Loucy (cell line): ENCODE results near the gene ARIH2.
A peak's percentile ranks its signal among the peaks of the same experiment; 100 is the strongest.

Experiments
- H2AFZ ChIP-seq: fragments of 200-600 bp; sonication (generic); 2 replicates; pipeline ENCODE4 v1.6.0; 2016; ENCODE audit warnings: antibody characterized with exemption, mild to moderate bottlenecking, low read length, moderate library complexity
- H3F3A ChIP-seq: fragments of 200-600 bp; 2 replicates; pipeline ENCODE4 v1.6.0; 2016; ENCODE audit warnings: antibody characterized with exemption, low read depth, mild to moderate bottlenecking
- H3K27me3 ChIP-seq: fragments of 200-600 bp; sonication (generic); 2 replicates; pipeline ENCODE4 v1.6.1; 2014; ENCODE audit warnings: low read length, mild to moderate bottlenecking; ENCODE audit not compliant: insufficient read depth, poor library complexity, severe bottlenecking
- H3K36me3 ChIP-seq: fragments of 200-600 bp; sonication (generic); 2 replicates; pipeline ENCODE4 v1.6.1; 2016; ENCODE audit warnings: low read length; ENCODE audit not compliant: insufficient read depth
- H3K4me1 ChIP-seq: fragments of 200-600 bp; sonication (generic); 2 replicates; pipeline ENCODE4 v1.5.1; 2014; ENCODE audit warnings: low read length, mild to moderate bottlenecking; ENCODE audit not compliant: insufficient read depth, poor library complexity, severe bottlenecking
- H3K4me2 ChIP-seq: fragments of 200-600 bp; sonication (generic); 2 replicates; pipeline ENCODE4 v1.6.0; 2014; ENCODE audit warnings: antibody characterized with exemption, low read length, low read depth, mild to moderate bottlenecking; ENCODE audit not compliant: poor library complexity, severe bottlenecking
- H3K4me3 ChIP-seq: fragments of 200-600 bp; sonication (generic); 2 replicates; pipeline ENCODE4 v1.5.1; 2014; ENCODE audit warnings: low read length, mild to moderate bottlenecking, mixed read lengths; ENCODE audit not compliant: poor library complexity, severe bottlenecking
- H3K79me2 ChIP-seq: fragments of 200-600 bp; sonication (generic); 2 replicates; pipeline ENCODE4 v1.6.1; 2014; ENCODE audit warnings: low read length; ENCODE audit not compliant: insufficient read depth
- H3K9ac ChIP-seq: fragments of 200-600 bp; sonication (generic); 2 replicates; pipeline ENCODE4 v1.6.0; 2014; ENCODE audit warnings: mild to moderate bottlenecking, low read depth, low read length, moderate library complexity; ENCODE audit not compliant: poor library complexity, severe bottlenecking
- H3K9me2 ChIP-seq: fragments of 200-600 bp; sonication (generic); replicated peaks from 2 replicates; pipeline ENCODE4 v1.6.1; 2016; ENCODE audit warnings: low read depth, low read length, mixed read lengths
- H3K9me3 ChIP-seq: fragments of 200-600 bp; sonication (generic); 2 replicates; pipeline ENCODE4 v1.6.1; 2014; ENCODE audit warnings: mild to moderate bottlenecking, antibody characterized with exemption, low read length, low read depth; ENCODE audit not compliant: insufficient read depth
- H4K20me1 ChIP-seq: fragments of 200-600 bp; sonication (generic); 2 replicates; pipeline ENCODE4 v1.6.0; 2014; ENCODE audit warnings: antibody characterized with exemption, low read length, mild to moderate bottlenecking; ENCODE audit not compliant: insufficient read depth, poor library complexity, severe bottlenecking
- EZH2phosphoT487 ChIP-seq: fragments of 200-600 bp; IDR thresholded peaks from 2 replicates; pipeline ENCODE4 v1.6.1; 2018; ENCODE audit warnings: antibody characterized with exemption, mild to moderate bottlenecking, moderate library complexity, borderline replicate concordance
- TF ChIP-seq, protein P1 (sequence below): fragments of 200-600 bp; sonication (generic); conservative IDR thresholded peaks from 2 replicates; pipeline ENCODE4 v1.5.1; 2014; ENCODE audit warnings: mild to moderate bottlenecking, antibody characterized with exemption, low read length

ARIH2 gene

DNA sequence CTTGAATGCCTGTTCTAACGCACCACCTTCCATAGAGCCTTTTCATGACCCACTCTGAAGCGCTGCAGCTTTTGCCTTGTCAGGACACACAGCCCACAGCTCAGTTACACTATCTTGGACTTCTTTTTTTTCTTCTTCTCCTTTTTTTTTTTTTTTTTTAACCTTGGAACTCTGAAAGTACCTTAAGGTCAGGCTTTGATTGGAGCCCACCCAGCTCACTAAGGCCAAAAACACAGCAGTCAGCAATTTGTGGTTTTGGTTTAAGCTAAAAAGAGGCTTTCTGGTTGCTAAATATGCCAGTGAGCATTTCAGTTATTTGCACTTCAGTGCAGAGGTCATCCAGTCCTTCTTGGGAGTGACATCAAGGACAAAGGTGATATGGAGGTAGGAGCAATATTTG is 21.7 kb upstream of the ARIH2 start:
- no peaks in the 10 kb centered on the region for H3K9me3 ChIP-seq
- peak overlapping the region; percentile 39 for H3K4me2 ChIP-seq
- H3K9ac ChIP-seq, result no peak overlapping the region
- no peaks in the 10 kb centered on the region for H3K9me2 ChIP-seq
- H3K36me3 ChIP-seq, result no peaks in the 10 kb centered on the region
- H4K20me1 ChIP-seq, result no peaks in the 10 kb centered on the region
- H3K79me2 ChIP-seq, result peaks cover 9% of the 10 kb centered on the region; the same call in 1 of the 2 replicates
- H3K4me1 ChIP-seq, result peaks cover 26% of the 10 kb centered on the region
- TF ChIP-seq, protein P1, sequence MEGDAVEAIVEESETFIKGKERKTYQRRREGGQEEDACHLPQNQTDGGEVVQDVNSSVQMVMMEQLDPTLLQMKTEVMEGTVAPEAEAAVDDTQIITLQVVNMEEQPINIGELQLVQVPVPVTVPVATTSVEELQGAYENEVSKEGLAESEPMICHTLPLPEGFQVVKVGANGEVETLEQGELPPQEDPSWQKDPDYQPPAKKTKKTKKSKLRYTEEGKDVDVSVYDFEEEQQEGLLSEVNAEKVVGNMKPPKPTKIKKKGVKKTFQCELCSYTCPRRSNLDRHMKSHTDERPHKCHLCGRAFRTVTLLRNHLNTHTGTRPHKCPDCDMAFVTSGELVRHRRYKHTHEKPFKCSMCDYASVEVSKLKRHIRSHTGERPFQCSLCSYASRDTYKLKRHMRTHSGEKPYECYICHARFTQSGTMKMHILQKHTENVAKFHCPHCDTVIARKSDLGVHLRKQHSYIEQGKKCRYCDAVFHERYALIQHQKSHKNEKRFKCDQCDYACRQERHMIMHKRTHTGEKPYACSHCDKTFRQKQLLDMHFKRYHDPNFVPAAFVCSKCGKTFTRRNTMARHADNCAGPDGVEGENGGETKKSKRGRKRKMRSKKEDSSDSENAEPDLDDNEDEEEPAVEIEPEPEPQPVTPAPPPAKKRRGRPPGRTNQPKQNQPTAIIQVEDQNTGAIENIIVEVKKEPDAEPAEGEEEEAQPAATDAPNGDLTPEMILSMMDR, result no peak
- no peak for TF ChIP-seq EZH2phosphoT487
- H3K27me3 ChIP-seq, result no peaks in the 10 kb centered on the region
- peak overlapping the region; percentile 80 for H3K4me3 ChIP-seq
- no peaks in the 10 kb centered on the region for H3F3A ChIP-seq
- no peak overlapping the region for H2AFZ ChIP-seq

DNA sequence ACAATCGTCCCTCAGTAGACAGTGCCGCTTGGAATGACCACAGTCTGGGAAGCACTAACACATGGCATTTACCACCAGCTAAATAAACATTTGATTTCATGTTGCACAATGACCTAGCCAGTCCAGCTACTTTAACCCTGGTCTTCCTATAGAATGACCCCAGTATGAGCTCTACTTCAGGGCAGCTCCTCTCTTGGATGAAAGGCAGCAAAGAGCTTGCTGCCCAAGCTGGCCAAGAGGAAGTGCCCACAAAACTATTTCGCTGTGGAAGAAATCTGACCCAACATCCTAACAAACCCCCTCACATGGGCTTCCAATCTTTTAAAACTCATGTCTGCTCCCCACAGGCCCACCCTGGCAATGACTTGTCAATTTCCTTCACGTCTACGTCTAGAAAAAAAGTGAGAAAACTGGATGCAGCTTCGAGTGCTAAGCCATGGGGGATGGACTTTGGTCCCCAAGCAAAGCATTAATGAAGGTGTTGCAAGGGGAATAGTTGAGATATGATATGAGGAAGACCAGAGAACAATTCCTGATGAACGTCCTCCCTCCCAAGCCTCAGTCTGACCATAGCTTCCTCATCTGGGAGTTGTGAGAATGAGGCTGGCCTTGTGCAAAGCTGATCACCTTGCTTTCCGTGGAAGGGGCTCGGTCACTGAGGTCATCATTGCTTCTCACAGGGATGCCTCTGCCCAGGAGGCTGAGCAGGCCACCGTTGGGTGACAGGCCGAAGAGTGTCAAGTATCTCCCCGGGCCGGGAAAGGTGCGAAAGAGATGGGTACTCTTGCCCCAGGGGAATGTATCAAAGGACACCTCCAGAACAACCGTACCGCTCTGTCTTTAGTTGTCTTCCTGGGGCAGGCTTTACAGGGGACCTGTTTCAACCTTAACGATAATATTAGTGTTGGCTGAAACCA is 20.9 kb upstream of the ARIH2 start:
- TF ChIP-seq, protein P1, result peak; percentile 32
- TF ChIP-seq EZH2phosphoT487, result no peak

DNA sequence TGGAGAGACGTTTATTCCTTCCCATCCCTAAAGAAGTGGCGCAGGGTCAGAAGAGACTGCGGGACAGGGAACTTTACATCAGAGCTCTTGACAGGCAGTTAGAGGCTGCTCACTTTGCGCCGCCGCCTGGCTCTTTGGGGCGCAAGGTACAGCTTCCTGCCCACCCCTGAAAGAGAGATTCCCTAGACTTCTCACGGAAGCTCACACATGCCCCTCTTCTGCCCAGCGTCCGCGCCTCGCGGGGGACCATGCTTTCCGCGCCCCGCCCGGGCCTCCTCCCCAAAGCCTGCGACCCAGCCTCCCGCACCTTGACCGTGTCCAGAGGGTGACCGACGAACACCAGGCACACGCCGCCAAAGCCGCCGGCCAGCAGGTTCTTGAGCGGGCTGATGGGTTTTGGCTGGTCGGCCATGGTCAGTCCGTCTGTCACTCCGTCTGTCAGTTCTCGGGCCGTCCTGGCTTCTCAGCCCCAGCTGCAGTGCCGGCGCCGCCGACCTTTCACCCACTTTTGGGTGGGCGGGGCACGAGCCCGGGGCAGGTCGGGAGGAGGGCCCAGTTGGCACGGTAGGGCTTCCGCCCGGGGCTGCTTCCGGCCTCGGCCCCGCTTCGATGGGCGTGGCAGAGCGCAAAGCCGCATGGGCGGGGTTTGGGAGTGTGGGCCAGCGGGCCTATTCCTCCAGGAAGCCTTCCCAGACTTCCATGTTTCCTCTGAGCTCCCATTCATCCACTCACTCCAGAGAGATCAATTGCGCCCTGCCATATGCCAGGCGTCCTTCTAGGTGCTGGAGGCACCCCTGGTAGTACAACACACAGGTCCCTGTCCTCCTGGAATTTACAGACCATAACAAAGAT is 20.0 kb upstream of the ARIH2 start, which contains the start of gene SLC25A20:
Gene SLC25A20 (minus strand): TSS at position 500 of the 852 bp plus-strand sequence. CDS start 88 bp downstream, at position 412.
- peak within 1 kb of the TSS; percentile 69 for H3K9ac ChIP-seq
- no peaks in the 10 kb centered on the region for H3K9me3 ChIP-seq

More for the DNA sequence above, 20.9 kb upstream of the ARIH2 start:
- no peaks in the 10 kb centered on the region for H3K27me3 ChIP-seq
- peak overlapping the region; percentile 95 for H2AFZ ChIP-seq
- H3K4me2 ChIP-seq, result peak overlapping the region; percentile 92
- H3K4me3 ChIP-seq, result peak overlapping the region; percentile 80
- H3K9me2 ChIP-seq, result no peaks in the 10 kb centered on the region
- no peaks in the 10 kb centered on the region for H3F3A ChIP-seq
- peaks cover 26% of the 10 kb centered on the region for H3K4me1 ChIP-seq
- peaks cover 9% of the 10 kb centered on the region; the same call in 1 of the 2 replicates for H3K79me2 ChIP-seq
- no peaks in the 10 kb centered on the region for H3K36me3 ChIP-seq
- H4K20me1 ChIP-seq, result no peaks in the 10 kb centered on the region
- no peaks in the 10 kb centered on the region for H3K9me3 ChIP-seq
- peak overlapping the region; percentile 68 for H3K9ac ChIP-seq

More for the DNA sequence above, 20.0 kb upstream of the ARIH2 start, which contains the start of gene SLC25A20:
- peaks cover 9% of the 10 kb centered on the region; the same call in 1 of the 2 replicates for H3K79me2 ChIP-seq
- H3K27me3 ChIP-seq, result no peaks in the 10 kb centered on the region
- TF ChIP-seq, protein P1, result 0 out of 2 replicates have a peak, but pooled peaks have one; percentile 7
- no peak for TF ChIP-seq EZH2phosphoT487
- H3K36me3 ChIP-seq, result no peaks in the 10 kb centered on the region
- peak within 1 kb of the TSS; percentile 99 for H2AFZ ChIP-seq
- peak within 1 kb of the TSS; percentile 92 for H3K4me2 ChIP-seq
- H4K20me1 ChIP-seq, result no peaks in the 10 kb centered on the region
- H3K9me2 ChIP-seq, result no peaks in the 10 kb centered on the region
- peaks cover 26% of the 10 kb centered on the region for H3K4me1 ChIP-seq
- peak within 1 kb of the TSS; percentile 80 for H3K4me3 ChIP-seq
- H3F3A ChIP-seq, result no peaks in the 10 kb centered on the region
